SK-N-SH (cell line): ENCODE measurements around the gene ANXA11.

Source experiments
- TCF12 ChIP-seq: IDR thresholded peaks from 2 replicates; pipeline ENCODE4 v1.4.0; 2012
- TF ChIP-seq, protein P1 (sequence below): fragments of 200-600 bp; sonication (generic); IDR thresholded peaks from 2 replicates; pipeline ENCODE4 v1.6.1; 2017; ENCODE audit warnings: antibody characterized with exemption, mild to moderate bottlenecking, moderate library complexity

DNA sequence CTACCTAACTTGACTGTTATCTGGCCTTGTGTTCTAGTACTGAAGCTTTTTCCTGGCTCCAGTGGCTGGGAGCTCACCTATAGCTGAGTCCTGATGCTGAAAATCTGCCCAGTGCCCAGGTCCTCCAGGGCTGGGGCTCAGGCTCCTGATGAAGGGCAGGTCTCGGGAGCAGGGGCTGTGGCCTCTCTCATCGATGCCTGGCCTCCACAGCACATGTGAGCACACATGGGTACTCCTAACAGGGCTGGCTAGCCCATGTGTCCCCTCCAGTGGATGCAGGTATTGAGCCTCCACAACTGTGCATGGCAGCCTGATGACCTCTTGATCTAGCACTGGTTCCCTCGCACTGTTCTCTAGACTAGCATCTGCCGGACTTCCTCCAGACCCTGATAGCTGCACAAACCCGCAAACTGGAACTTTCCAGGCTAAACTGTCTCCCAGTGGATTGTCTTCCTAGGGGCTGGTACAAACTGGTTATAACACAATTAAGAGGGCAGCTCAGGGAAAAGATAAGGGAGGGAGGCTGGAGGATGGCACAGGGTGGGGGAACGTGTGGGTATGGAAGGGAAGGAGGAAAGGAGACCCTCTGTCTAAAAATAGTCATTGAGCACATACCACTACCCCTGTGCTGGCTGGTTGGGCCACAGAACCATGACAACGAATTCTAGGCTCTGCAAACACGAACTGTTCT is 37.7 kb downstream of the ANXA11 start:
- TF ChIP-seq, protein P1, sequence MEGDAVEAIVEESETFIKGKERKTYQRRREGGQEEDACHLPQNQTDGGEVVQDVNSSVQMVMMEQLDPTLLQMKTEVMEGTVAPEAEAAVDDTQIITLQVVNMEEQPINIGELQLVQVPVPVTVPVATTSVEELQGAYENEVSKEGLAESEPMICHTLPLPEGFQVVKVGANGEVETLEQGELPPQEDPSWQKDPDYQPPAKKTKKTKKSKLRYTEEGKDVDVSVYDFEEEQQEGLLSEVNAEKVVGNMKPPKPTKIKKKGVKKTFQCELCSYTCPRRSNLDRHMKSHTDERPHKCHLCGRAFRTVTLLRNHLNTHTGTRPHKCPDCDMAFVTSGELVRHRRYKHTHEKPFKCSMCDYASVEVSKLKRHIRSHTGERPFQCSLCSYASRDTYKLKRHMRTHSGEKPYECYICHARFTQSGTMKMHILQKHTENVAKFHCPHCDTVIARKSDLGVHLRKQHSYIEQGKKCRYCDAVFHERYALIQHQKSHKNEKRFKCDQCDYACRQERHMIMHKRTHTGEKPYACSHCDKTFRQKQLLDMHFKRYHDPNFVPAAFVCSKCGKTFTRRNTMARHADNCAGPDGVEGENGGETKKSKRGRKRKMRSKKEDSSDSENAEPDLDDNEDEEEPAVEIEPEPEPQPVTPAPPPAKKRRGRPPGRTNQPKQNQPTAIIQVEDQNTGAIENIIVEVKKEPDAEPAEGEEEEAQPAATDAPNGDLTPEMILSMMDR: no peak
- no peak for TF ChIP-seq TCF12
